Endothelial cell of umbilical vein (primary cell): ENCODE measurements around the gene TLR5.

Experiments used
- MYC ChIP-seq: IDR thresholded peaks from one replicate; pipeline ENCODE4 v1.6.1; 2011; ENCODE audit warnings: mild to moderate bottlenecking, low read depth, low read length
- TF ChIP-seq, protein P1 (sequence below), 2 donors: IDR thresholded peaks; 1 replicate in 1 of 2; 2 replicates in 1 of 2; pipeline ENCODE4 v1.5.1; 2011; ENCODE audit warnings: low read length in 2 of 2, mild to moderate bottlenecking in 2 of 2, moderate library complexity in 2 of 2, control low read depth in 1 of 2, inconsistent platforms in 1 of 2, low read depth in 1 of 2; ENCODE audit not compliant: insufficient read depth in 1 of 2; ENCODE audit errors: extremely low read depth in 1 of 2
- TF ChIP-seq, protein P2 (sequence below): IDR thresholded peaks from 2 replicates; pipeline ENCODE4 v1.6.1; 2011; ENCODE audit not compliant: insufficient read depth, insufficient read length

DNA sequence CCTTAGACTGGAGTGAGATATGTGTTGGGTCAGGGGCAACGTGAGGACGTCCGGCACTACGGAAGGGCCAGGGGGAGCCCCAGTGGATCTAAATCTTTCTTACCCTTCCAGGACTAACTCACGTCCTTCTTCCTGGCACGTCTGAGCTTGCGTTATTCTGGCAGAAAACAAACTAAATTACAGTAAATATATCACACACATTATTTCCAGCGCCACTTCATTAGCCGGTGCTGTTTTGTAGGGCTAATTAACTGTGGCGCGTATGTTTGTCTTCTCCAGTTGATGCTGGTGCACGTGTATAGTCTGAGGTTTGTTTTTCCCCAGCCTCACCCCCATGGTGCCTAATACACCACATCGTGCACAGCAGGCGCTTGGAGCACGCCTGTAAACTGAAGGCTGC, 59.2 kb downstream of the TLR5 start:
- TF ChIP-seq, protein P1, sequence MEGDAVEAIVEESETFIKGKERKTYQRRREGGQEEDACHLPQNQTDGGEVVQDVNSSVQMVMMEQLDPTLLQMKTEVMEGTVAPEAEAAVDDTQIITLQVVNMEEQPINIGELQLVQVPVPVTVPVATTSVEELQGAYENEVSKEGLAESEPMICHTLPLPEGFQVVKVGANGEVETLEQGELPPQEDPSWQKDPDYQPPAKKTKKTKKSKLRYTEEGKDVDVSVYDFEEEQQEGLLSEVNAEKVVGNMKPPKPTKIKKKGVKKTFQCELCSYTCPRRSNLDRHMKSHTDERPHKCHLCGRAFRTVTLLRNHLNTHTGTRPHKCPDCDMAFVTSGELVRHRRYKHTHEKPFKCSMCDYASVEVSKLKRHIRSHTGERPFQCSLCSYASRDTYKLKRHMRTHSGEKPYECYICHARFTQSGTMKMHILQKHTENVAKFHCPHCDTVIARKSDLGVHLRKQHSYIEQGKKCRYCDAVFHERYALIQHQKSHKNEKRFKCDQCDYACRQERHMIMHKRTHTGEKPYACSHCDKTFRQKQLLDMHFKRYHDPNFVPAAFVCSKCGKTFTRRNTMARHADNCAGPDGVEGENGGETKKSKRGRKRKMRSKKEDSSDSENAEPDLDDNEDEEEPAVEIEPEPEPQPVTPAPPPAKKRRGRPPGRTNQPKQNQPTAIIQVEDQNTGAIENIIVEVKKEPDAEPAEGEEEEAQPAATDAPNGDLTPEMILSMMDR (IDR thresholded peaks at IDR 0.05; ENCODE audit: extremely low read depth in 1 of 2, insufficient read depth in 1 of 2, low read depth in 1 of 2, low read length in 2 of 2), result no peak
- TF ChIP-seq, protein P2, sequence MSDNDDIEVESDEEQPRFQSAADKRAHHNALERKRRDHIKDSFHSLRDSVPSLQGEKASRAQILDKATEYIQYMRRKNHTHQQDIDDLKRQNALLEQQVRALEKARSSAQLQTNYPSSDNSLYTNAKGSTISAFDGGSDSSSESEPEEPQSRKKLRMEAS, result no peak
- no peak for TF ChIP-seq MYC
